Measurements from ENCODE around the gene ZNF573. TPM values are rescaled to one million over a fixed set of nuclear protein-coding genes. Genes with fewer than 3 reads are reported as not detected.
A peak's percentile ranks its signal among the peaks of the same experiment; 100 is the strongest.

ZNF573 gene
- total RNA-seq, 1 experiment from 2014 or later, result 17.5 TPM

- H2BK15ac ChIP-seq (ENCODE audit: low read depth, low read length), result no peak overlapping the region
- Mint-ChIP-seq H3K9me3 (peaks cover 48 to 66% of the 10 kb centered on the region in 2 experiments), H3K4me1 (peaks cover 0 to 7% of the 10 kb centered on the region in 2 experiments; a peak in 2 of 4 replicates), H3K27ac (no peak overlapping the region; a peak in 1 of 7 replicates), H3K4me3 (no peak overlapping the region), H3K27me3 (ENCODE audit: low read depth) (peaks cover 6% of the 10 kb centered on the region; the same call in 1 of the 2 replicates), H3K36me3 (ENCODE audit: insufficient read depth in 1 of 3, low read depth in 3 of 3) (peaks cover 7 to 12% (median 8%) of the 10 kb centered on the region in 3 experiments; a peak in 6 of 7 replicates)
- no peak overlapping the region for H4K5ac ChIP-seq (ENCODE audit: insufficient read length, low read depth, low read length)
- no peak overlapping the region for H3K14ac ChIP-seq (ENCODE audit: insufficient read depth, low read length)
- H2BK120ac ChIP-seq (ENCODE audit: low read depth, low read length, poor library complexity, severe bottlenecking), result no peak overlapping the region
- no peak overlapping the region for H3K4me2 ChIP-seq (ENCODE audit: insufficient read depth, insufficient read length, low read length)
- H2BK20ac ChIP-seq (ENCODE audit: low read depth, low read length, poor library complexity, severe bottlenecking), result no peak overlapping the region
- no peaks in the 10 kb centered on the region for H3K79me2 ChIP-seq (ENCODE audit: insufficient read depth, low read length)
- H2AK5ac ChIP-seq (ENCODE audit: insufficient read length, low read length), result no peak overlapping the region
- H2AFZ ChIP-seq (ENCODE audit: low read length), result no peak overlapping the region
- H4K91ac ChIP-seq (ENCODE audit: insufficient read length, low read depth, low read length), result no peak overlapping the region
- no peak overlapping the region for H3K9ac ChIP-seq (ENCODE audit: extremely low read depth, insufficient read length, low read length)
- peaks cover 13% of the 10 kb centered on the region for H3K9me3 ChIP-seq (ENCODE audit: control insufficient read depth, low read depth, low read length)
- H4K20me1 ChIP-seq (ENCODE audit: control insufficient read depth, insufficient read depth, insufficient read length), result no peaks in the 10 kb centered on the region
- H3K79me1 ChIP-seq (ENCODE audit: insufficient read depth, low read depth, low read length, poor library complexity, severe bottlenecking), result no peaks in the 10 kb centered on the region
- H3K23ac ChIP-seq (ENCODE audit: insufficient read length, low read depth, low read length), result no peak overlapping the region
- no peak overlapping the region for H4K8ac ChIP-seq (replicated peaks; ENCODE audit: insufficient read length, low read depth, low read length)
- DNase-seq, result no peak
- peak; percentile 43; the same call in 2 of the 3 replicates for TF ChIP-seq CTCF (conservative IDR thresholded peaks at IDR 0.05)
- no peaks in the 10 kb centered on the region for H3K4me1 ChIP-seq (ENCODE audit: insufficient read depth, low read length)
- no peak overlapping the region for H3K56ac ChIP-seq (ENCODE audit: insufficient read length, low read depth, low read length)
- no peaks in the 10 kb centered on the region for H3K27me3 ChIP-seq (ENCODE audit: insufficient read depth, low read length)
- no peak overlapping the region for H3K18ac ChIP-seq (ENCODE audit: insufficient read length, low read depth, low read length)
- no CpG with 5 or more reads among the region's 2 CpGs for WGBS (ENCODE audit: extremely low coverage, insufficient read length, low lambda C conversion rate)
- H2BK5ac ChIP-seq (ENCODE audit: insufficient read length, low read length), result no peak overlapping the region
- no peak overlapping the region for H2BK12ac ChIP-seq (ENCODE audit: insufficient read length, low read depth, low read length)
- H3K27ac ChIP-seq (ENCODE audit: insufficient read length, low read depth, low read length), result no peak overlapping the region
- H3K23me2 ChIP-seq (ENCODE audit: insufficient read length, low read depth, low read length, poor library complexity, severe bottlenecking), result peaks cover 2% of the 10 kb centered on the region
- no peak overlapping the region for H3T11ph ChIP-seq (ENCODE audit: low read length)
- H3K4ac ChIP-seq (ENCODE audit: low read depth, low read length), result no peak overlapping the region
Observed at GRCh38 chr19:37813340-37813739, 34.0 kb upstream of the ZNF573 start.

Data from H9 (cell line).